DLD1 (cell line): ENCODE results near the gene DCAF6.

Experiments
- in situ Hi-C: cut with HindIII; loops from 2 replicates; pipeline ENCODE4 v1.10.0; 2017; ENCODE audit warnings: low sequenced_read_pairs

DCAF6 gene

DNA sequence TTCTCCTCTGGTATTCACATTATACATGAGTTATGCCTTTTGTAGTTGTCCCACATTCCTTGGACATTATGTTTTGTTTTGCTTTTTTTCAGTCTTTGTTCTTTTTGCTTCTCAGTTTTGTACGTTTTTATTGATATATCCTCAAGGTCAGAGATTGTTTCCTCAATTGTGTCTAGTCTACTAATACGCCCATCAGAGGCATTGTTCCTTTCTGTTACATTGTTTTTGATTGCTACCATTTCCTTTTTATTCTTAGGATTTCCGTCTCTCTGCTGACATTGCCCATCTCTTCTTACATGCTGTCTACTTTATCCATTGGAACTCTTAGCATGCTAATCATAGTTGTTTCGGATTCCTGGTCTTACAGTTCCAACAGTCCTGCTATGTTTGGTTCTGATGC lies 28.2 kb downstream of the DCAF6 start:
- in situ Hi-C loops: no loop called here

GRCh38 chr1:167966050-167966449 lies 29.6 kb downstream of the DCAF6 start:
- in situ Hi-C loops: no loop called here

DNA sequence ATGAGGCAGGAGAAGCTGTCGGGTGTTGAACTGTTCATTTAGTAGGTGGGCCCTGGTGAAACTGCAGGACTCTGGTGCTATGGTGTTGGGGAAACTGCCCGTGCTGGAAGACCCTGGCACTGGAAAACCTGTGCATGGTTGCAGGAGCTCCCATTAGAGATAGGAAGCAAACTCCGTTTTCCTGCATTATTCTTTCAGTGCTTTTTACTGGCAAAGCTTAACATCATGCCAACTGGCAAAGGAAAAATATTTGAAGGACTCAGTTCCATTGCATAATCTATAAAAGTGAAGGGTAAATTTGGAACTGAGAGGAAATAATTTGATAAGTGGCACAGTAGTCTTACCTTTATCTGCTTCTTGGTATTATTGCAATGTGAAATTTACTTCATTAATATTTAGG lies 32.1 kb downstream of the DCAF6 start:
- in situ Hi-C loops: no loop called here

GRCh38 chr1:167973832-167974231 lies 37.3 kb downstream of the DCAF6 start:
- in situ Hi-C loops: no loop called here

DNA sequence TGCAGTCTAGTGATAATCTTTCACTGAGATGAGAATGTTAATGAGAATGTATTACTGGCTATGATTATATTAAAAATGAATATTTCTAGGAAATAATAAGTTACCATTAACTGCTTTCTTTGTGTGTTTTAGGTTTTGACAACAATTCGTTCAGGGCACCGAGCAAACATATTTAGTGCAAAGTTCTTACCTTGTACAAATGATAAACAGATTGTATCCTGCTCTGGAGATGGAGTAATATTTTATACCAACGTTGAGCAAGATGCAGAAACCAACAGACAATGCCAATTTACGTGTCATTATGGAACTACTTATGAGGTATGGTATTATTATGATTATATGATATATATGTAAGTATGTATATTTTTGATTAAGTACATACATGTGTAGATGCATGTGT lies 38.2 kb downstream of the DCAF6 start:
- in situ Hi-C loops: no loop called here

- in situ Hi-C loops: no loop called here
These were observed 40.8 kb downstream of the DCAF6 start for GRCh38 chr1:167977245-167977644.

GRCh38 chr1:167981933-167982332 lies 45.5 kb downstream of the DCAF6 start:
- in situ Hi-C loops: no loop called here

DNA sequence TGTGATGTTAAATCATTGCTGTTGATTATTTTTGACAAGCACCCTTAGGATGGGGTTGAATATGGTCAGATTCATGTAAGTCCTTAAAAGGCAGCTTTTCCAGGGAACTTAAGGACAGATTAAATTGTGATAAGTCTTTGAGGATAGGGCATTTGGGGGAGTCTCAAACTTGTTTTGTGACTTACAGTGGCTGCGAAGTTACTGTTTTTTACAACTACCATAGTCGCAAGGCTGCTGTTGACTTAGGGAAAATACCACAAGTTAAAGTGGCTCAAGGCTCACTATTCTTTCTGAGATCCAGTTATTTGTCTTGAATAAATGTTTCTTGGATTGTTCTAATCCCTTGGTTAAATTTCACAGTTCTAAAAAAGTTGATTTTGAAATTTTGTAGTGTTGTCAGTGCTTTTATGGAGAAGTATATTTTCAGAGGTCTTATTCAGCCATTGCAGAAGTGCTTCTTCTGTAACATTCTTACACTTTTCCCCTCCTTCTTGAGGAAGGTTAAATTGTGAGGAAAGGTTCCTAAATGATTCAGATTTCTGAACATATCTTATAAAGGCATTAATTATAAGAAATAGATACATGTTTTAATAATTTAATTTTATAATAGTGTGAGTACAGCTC lies 47.4 kb downstream of the DCAF6 start:
- in situ Hi-C loops: no loop called here

DNA sequence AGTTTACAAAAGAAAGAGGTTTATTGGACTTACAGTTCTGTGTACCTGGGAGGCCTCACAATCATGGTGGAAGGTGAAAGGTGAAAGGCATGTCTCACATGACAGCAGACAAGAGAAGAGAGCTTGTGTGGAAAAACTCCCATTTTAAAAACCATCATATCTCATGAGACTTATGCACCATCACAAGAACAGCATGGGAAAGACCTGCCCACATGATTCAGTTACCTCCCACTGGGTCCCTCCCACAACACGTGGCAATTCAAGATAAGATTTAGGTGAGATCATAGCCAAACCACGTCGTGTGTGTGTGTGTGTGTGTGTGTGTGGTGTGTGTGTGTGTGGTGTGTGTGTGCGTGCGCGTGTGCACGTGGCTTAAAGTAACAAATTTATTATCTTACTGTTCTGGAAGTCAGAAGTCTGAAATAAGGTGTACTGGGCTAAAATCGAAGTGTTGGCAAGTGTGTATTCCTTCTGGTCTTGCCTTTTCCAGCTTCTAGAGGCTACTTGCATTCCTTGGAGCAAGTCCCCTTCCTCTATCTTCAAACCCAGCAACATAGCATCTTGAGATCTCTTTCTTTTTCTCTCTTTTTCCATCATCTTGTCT lies 48.5 kb downstream of the DCAF6 start:
- in situ Hi-C loops: no loop called here

- in situ Hi-C loops: no loop called here
These were observed 50.7 kb downstream of the DCAF6 start for GRCh38 chr1:167987174-167987573.

DNA sequence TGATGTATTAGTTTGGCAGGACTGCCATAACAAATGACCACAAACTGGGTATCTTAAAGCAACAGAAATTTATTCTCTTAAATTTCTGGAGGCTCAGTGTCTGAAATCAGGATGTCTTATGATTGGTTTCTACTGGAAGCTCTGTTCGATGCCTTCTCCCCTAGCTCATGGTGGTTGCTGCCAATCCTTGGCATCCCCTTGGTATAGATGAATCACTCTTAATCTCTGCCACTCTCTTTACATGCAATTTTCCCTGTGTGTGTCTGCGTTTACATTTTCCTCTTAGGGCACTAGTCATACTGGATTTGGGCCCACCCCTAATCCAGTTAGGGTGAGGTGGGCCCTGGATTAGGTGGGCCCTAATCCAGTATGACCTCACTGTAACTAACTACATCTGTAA lies 55.1 kb downstream of the DCAF6 start:
- in situ Hi-C loops: no loop called here

GRCh38 chr1:167993720-167994119 lies 57.2 kb downstream of the DCAF6 start:
- in situ Hi-C loops: no loop called here

GRCh38 chr1:167994560-167994959 lies 58.1 kb downstream of the DCAF6 start:
- in situ Hi-C loops: no loop called here

- in situ Hi-C loops: no loop called here
These were observed 58.6 kb downstream of the DCAF6 start for GRCh38 chr1:167995038-167995437.

GRCh38 chr1:167996266-167996665 lies 59.8 kb downstream of the DCAF6 start:
- in situ Hi-C loops: no loop called here

GRCh38 chr1:167997037-167997575 lies 60.6 kb downstream of the DCAF6 start:
- in situ Hi-C loops: no loop called here

- in situ Hi-C loops: no loop called here
These were observed 63.4 kb downstream of the DCAF6 start for GRCh38 chr1:167999877-168000276.

GRCh38 chr1:168000656-168001055 lies 64.2 kb downstream of the DCAF6 start:
- in situ Hi-C loops: no loop called here

DNA sequence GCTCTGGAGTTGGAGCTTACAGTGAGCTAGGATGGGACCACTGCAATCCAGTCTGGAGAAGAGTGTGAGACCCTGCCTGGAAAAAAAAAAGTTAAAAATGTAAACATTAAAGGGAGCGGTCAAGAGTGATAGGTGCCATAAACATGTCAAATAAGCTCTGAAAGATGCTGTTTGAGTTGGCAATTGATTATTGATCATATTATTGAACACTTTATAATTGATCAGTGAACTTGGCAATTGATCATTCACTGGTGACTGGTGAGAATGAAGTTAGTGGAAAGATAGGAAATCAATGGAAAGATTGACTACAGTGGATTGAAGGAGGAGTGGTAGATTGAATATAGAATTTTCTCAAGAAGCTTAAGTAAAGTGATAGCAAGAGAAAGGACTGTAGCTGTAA lies 64.7 kb downstream of the DCAF6 start:
- in situ Hi-C loops: no loop called here

- in situ Hi-C loops: no loop called here
These were observed 68.0 kb downstream of the DCAF6 start for GRCh38 chr1:168004531-168004930.

- in situ Hi-C loops: no loop called here
These were observed 69.0 kb downstream of the DCAF6 start for GRCh38 chr1:168005529-168005928.

GRCh38 chr1:168007691-168008090 lies 71.2 kb downstream of the DCAF6 start:
- in situ Hi-C loops: no loop called here

- in situ Hi-C loops: no loop called here
These were observed 72.1 kb downstream of the DCAF6 start for GRCh38 chr1:168008595-168008994.
